Progenitor cell of endocrine pancreas (in vitro differentiated cells): Measurements from ENCODE around the gene ZSWIM8. TPM values are rescaled to one million over a fixed set of nuclear protein-coding genes. Genes with fewer than 3 reads are reported as not detected.
"Not testable (repeated sequence)": the region's sequence is repeated elsewhere in the genome, so short reads cannot be mapped to it uniquely, and the experiment has no call there.

Experiments used
- DNase-seq: peaks from one replicate; pipeline ENCODE4 v3.0.0; 2021; ENCODE audit warnings: low spot score; ENCODE audit not compliant: unreplicated experiment
- H3K27ac Mint-ChIP-seq: 2 replicates; pipeline ENCODE4 v1.8.0; 2021; ENCODE audit warnings: mild to moderate bottlenecking, moderate library complexity, mixed read lengths
- H3K27me3 Mint-ChIP-seq: 2 replicates; pipeline ENCODE4 v1.8.0; 2021; ENCODE audit warnings: mixed read lengths
- H3K36me3 Mint-ChIP-seq: 2 replicates; pipeline ENCODE4 v1.8.0; 2022; ENCODE audit warnings: mixed read lengths; ENCODE audit not compliant: insufficient read depth
- H3K4me1 Mint-ChIP-seq: 2 replicates; pipeline ENCODE4 v1.8.0; 2021; ENCODE audit warnings: low read depth, mixed read lengths
- H3K4me3 Mint-ChIP-seq: 2 replicates; pipeline ENCODE4 v1.8.0; 2021; ENCODE audit warnings: low read depth, mild to moderate bottlenecking, moderate library complexity, mixed read lengths
- H3K9me3 Mint-ChIP-seq: 2 replicates; pipeline ENCODE4 v1.8.0; 2021; ENCODE audit warnings: low read depth, mixed read lengths
- CTCF ChIP-seq: fragments of 200-600 bp; sonication (generic); IDR thresholded peaks from one replicate; pipeline ENCODE4 v1.5.0; 2021; ENCODE audit warnings: antibody characterized with exemption, mild to moderate bottlenecking; ENCODE audit not compliant: unreplicated experiment
- total RNA-seq: library from RNA; stranded (reverse); gene quantifications from 2 replicates; pipeline ENCODE4 v1.2.1, GENCODE V29; 2021

The ZSWIM8 gene
- total RNA-seq, 1 donor from 2014 or later, result 144 TPM

GRCh38 chr10:73786512-73786885 lies 1.1 kb downstream of the ZSWIM8 start:
- no peaks in the 10 kb centered on the region for H3K27me3 Mint-ChIP-seq
- TF ChIP-seq CTCF, result no peak
- no peaks in the 10 kb centered on the region for H3K9me3 Mint-ChIP-seq
- peaks cover 9% of the 10 kb centered on the region for H3K36me3 Mint-ChIP-seq
- H3K4me1 Mint-ChIP-seq, result peaks cover 33% of the 10 kb centered on the region
- peak overlapping the region; percentile 91 for H3K27ac Mint-ChIP-seq
- no peak for DNase-seq
- H3K4me3 Mint-ChIP-seq, result peak overlapping the region; percentile 100

- H3K4me1 Mint-ChIP-seq, result peaks cover 30% of the 10 kb centered on the region
- not testable (repeated sequence) for H3K27me3 Mint-ChIP-seq, H3K9me3 Mint-ChIP-seq, H3K36me3 Mint-ChIP-seq, DNase-seq
- H3K4me3 Mint-ChIP-seq, result peak overlapping the region; percentile 41
- H3K27ac Mint-ChIP-seq, result peak overlapping the region; percentile 45
These were observed 1.8 kb downstream of the ZSWIM8 start for GRCh38 chr10:73787031-73787800.

- TF ChIP-seq CTCF, result no peak
- H3K36me3 Mint-ChIP-seq, result peaks cover 14% of the 10 kb centered on the region
- no peak overlapping the region for H3K27ac Mint-ChIP-seq
- H3K9me3 Mint-ChIP-seq, result no peaks in the 10 kb centered on the region
- H3K27me3 Mint-ChIP-seq, result no peaks in the 10 kb centered on the region
- no peak overlapping the region for H3K4me3 Mint-ChIP-seq
- no peak for DNase-seq
- peaks cover 18% of the 10 kb centered on the region for H3K4me1 Mint-ChIP-seq
These were observed 3.7 kb downstream of the ZSWIM8 start for GRCh38 chr10:73788864-73789658.

- Mint-ChIP-seq H3K4me3 (no peak overlapping the region), H3K27ac (no peak overlapping the region), H3K4me1 (peaks cover 18% of the 10 kb centered on the region), H3K9me3 (no peaks in the 10 kb centered on the region), H3K27me3 (no peaks in the 10 kb centered on the region), H3K36me3 (peaks cover 16% of the 10 kb centered on the region)
- DNase-seq, result no peak
- no peak for TF ChIP-seq CTCF
These were observed 4.3 kb downstream of the ZSWIM8 start for GRCh38 chr10:73789659-73790055.

- no peak for DNase-seq
These were observed 5.7 kb downstream of the ZSWIM8 start for GRCh38 chr10:73790886-73791625.

More at GRCh38 chr10:73790886-73791625, 5.7 kb downstream of the ZSWIM8 start:
- Mint-ChIP-seq H3K27me3 (no peaks in the 10 kb centered on the region), H3K4me3 (no peak overlapping the region), H3K4me1 (peaks cover 11% of the 10 kb centered on the region), H3K27ac (no peak overlapping the region), H3K9me3 (no peaks in the 10 kb centered on the region), H3K36me3 (peaks cover 16% of the 10 kb centered on the region)
- no peak for TF ChIP-seq CTCF
